EH (cell line): ENCODE data around the gene KRT33B.
"Not testable (repeated sequence)": the region's sequence is repeated elsewhere in the genome, so short reads cannot be mapped to it uniquely, and the experiment has no call there.

ENCODE experiments used
- DNase-seq: peaks from one replicate; pipeline ENCODE4 v3.0.0-alpha.2; 2015; ENCODE audit warnings: low read depth

Gene KRT33B

DNA sequence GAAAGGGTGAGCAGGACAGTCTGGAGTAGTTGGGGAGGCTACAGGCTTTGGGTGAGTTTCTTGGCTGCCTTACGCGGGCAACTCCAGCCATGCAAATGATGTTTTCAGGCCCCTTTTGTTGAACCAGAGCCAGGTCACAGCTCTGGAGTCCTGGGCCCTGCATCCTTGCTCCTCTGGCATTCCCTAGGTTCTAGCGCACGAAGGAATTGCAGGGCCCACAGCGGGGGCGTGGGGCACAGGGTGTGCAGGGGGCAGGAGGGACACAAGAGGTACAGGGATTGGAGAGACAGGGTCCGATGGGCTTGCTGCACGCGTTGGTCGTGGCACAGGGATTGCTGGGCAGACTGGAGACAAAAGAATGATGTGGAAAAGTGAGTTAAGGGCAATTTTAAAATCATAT, 24.2 kb upstream of the KRT33B start:
- DNase-seq: no peak

DNA sequence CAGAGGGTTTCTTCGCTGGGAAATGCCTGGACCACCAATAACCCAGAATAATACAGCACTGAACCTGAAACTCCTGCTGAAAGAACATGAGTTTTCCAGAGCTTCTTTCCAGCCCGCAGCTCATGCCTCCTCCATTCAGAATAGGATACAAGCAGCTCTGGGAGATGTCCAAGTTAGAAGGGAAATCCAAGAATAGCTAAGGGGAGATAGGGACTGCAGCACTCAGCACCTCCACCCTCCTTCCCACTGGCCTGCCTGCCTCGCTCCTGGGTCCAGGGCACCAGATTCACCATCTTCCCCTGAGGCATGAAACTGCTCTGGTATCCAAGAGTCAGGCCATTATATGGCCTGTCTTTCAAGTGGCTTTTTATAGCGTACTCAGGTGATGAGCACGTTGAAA, 23.7 kb upstream of the KRT33B start:
- no peak for DNase-seq

DNA sequence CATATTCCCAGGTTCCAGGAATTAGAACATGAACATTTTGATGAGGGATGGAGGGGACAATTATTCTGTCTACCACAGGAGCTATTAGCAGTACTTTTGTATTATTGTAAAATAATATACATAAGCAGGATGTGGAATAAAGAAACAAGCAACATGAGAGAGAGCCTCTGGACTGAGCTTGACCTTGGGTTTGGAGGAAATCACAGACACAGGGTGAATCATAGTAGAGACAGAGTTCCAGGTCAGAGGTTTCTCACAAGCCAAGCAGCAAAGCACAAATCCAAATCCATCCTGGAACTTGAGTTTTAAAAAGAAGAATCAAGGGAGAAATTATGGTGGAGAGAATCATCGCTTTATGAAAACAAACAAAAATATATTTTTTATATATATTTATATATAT, 22.7 kb upstream of the KRT33B start:
- peak; percentile 75 for DNase-seq

DNA sequence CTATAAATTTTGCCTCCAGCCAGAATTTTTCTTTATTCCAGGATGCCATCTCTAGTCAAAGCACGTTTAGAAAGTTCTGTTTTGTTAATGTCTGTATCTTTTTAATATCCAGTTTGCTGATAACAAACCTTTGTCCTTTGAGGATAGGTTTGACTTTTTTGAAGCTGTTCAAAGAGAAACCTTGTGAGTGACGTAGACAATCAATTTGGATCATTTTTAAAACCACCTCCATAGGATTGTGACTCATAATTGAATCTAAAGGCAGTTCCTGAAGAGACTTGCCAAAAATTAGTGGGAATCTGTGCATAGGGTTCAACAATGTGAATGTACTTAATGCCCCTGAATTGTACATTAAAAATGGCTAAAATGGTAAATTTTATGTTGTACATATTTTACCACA, 21.9 kb upstream of the KRT33B start:
- DNase-seq: no peak

DNA sequence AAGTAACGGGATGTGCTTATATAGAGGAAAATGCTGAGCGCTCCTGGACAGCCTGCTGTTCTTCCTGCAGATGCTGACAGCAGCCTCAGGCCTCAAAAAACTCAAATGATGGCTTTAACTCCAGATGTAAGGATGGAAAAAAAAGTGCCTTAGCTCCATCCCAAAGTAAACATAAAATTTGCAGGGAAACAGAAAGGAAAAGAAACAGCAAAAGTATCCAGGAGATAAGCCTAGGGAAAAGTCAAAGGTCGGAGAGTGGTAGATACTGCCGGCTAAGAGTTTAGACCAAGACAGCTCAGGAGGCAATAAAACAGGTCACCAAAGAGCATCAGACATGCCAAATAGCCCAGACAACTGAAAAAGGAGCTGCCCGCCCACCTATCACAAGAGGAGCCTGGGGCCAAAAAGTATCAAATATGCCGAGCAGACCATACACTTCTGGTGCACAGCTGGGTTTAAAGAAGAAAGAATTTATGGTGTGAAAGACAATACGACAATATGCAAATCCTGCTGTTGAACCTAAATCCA, 20.9 kb upstream of the KRT33B start:
- no peak for DNase-seq

DNA sequence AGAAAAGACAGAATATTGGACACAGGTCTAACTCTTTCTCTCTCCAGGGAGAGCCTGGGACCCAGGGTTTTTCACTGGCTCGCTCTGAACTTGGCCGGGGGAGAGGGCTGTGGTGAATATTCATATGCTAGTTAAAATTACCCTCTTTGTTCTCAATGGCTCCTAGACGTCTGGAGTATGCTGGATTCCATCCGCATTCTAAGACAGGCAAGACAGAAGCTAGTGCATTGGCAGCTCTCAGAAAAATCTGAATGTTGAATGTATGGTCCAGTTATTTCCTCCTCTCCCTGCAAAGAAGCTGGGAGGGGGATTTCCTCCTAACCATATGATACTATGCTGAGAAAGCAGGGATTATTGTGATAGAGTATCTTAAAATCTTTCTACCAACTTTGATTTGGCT, 18.1 kb upstream of the KRT33B start:
- DNase-seq: no peak

DNA sequence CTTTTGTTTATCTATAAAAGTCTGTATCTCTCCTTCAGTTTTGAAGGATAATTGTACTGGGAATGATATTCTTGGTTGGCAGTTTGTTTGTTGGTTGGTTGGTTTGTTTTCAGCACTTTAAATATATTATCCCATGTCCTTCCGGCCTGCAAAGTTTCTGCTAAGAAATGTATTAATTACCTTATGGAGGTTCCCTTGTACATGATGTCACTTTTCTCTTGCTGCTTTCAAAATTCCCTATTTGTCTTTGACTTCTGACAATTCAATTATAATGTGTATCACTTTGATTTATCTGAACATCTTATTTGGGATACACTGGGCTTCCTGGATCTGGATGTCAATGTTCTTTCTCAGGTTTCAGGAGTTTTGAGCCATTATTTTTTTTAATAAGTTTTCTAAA, 16.6 kb upstream of the KRT33B start:
- no peak for DNase-seq

DNA sequence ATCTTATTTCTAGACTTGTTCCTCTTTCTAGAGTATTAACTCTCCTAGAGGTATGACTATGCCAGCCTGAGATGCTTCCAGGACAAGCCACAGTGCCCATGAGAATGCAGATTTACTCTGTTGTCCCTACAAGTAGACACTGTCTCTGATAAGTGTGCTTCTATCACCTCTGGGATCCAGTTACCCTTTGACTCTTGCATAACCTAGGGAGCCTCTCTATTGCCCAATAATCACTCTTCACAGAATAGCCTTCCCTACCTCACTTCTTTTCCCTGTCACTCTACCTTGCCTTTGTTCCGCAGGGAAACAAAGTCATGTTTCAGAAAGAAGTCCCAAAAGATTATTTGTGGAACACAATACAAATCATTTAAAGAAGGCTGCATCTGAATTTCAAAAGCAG, 14.1 kb upstream of the KRT33B start:
- no peak for DNase-seq

DNA sequence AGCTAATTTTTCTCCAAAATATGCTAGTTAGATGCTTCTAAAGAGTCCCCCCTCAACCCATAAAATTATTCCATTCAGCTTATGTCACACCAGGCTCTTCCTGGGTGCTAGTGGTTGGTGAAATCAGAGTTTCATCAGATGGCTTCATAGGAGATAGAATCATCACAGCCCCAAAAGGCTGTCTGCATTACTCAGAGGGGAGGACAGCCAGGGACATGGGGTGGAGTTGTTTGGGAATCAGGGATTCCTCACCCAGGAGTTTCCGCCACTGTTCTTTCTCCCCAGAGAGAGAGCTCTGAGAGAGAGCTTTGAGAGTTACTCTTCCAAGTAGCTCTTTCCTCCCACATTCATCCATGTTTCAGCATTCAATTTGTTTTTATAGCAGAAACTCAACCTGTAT, 12.8 kb upstream of the KRT33B start:
- DNase-seq: peak; percentile 98

DNA sequence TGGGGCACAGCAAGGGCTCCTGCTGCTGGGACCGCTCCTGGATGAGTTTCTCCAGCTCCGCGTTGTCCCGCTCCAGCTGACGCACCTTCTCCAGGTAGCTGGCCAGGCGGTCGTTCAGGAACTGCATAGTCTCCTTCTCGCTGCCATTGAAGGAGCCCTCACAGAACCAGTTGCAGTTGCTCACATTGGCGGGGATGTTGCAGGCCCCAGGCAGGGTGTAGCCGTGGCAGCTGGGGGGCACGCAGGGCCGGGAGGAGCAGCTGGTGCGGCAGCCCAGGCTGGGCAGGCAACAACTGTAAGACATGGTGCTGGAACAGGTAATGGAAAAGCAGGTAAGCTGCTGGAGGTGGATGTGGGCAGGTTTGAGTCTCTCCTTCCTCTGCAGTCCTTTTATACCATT, 12.3 kb upstream of the KRT33B start, which contains the start of gene KRT34:
Gene KRT34 (minus strand): TSS at position 364 of the 400 bp plus-strand sequence. CDS start 60 bp downstream, at position 304.
- not testable (repeated sequence) for DNase-seq

DNA sequence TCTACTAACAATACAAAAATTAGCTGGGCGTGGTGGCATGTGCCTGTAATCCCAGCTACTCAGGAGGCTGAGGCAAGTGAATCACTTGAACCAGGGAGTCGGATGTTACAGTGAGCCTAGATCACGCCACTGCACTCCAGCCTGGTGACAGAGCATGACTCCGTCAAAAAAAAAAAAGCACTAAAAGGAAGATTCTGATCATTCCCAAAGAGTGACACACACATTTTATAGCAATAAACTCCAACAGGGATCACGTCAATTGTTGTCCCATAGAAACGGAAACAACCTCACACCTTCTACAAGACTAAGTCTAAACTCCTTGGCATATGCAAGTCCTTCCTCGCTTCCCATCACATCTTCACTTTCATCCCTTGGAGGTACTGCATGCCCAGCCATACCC, 10.5 kb upstream of the KRT33B start:
- DNase-seq: peak; percentile 98

DNA sequence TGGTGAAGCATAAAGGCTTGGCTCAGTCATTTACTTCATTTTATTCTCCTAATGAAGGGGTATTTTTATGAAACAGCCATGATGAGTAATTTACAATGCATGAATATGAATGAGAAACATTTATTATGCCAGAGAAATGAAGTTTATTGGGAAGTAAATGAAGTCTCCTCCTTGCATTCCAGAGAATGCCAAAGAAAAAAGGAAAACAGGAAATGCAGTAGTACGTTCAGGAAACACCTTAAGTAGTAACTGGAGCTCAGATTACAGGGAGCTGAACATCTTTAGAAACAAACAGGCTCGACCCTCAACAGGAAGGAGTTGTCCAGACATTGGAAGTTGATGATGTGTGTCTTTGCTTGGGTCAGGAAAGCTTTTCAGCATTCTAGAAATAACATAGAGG, 7.9 kb upstream of the KRT33B start:
- peak; percentile 74 for DNase-seq

DNA sequence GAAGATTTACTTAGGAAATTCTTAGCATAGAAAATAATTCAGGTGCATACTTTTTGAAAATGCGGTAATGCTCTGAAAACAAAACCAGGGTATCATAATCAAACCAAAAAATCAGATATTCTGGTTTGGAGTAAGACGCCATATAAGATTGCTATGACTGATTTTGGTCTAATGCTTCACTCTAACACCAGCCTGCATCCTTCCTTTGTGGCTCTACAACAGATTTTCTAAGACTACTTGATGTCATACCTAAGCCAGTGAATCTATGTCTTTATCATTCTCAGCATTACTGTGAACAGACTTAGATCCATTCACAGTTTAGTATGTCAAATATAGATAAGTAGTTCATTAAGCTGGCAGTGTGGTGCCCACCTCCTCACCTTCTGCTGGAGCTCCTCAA, 590 bp downstream of the KRT33B start:
- DNase-seq: no peak

DNA sequence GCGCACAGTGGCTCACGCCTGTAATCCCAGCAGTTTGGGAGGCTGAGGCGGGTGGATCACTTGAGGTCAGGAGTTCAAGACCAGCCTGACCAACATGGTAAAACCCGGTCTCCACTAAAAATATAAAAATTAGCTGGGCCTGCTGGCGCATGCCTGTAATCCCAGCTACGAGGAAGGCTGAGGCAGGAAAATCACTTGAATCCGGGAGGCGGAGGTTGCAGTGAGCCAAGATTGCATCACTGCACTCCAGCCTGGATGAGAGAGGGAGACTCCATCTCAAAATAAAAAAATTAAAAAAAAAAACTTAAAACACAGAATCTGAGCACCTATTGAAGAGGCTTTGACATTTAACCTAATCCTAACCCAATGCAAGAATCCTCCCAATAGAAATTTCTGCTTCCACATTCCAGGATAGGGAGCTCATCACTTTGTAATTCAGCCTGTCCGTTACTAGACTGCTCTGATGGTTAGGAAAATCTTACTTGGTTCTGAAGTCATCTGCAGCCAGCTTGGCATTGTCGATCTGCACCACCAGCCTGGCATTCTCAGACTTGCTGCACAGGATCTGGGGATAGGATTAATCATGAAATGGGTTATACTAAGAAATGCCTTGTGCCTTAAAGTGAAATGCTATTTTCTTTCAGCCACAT, 2.1 kb downstream of the KRT33B start:
- DNase-seq: peak; percentile 90

DNA sequence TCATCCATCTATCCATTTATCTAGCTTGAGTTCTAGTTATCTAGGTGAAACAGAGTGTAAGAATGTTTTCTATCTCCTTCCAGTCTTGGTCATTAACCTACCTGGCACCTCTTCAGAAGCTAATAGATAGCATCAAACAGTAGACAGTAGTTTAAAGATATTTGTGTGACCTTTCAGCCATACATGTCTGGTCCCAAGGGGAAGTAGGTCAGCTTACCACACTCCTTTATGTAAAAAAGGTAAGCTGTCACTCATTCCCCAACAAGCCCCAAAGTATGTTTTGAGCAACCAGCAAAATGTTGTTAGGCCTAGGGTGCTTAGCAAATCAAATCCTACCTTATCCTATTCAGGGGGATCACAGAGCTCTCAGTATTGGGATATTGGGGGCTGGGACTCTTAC, 3.5 kb downstream of the KRT33B start:
- DNase-seq: no peak

DNA sequence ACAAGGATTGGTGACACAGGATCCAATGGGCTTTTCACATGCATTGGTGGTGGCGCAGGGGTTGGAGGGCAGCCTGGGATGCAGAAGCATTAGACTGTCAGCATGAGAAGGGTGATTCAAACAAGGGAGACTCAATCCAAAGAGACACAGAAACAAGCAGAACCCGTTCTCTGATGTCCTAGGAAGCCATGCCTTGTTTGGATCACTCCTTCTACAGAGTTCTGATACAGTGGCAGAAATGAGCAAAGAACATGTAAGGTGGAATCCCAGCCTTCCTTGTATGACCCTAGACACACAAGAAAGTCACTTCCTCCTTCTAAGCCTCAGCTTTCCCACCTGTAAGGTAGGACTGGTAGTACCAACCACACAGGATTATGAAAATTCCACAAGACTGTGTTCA, 5.7 kb downstream of the KRT33B start:
- DNase-seq: no peak

DNA sequence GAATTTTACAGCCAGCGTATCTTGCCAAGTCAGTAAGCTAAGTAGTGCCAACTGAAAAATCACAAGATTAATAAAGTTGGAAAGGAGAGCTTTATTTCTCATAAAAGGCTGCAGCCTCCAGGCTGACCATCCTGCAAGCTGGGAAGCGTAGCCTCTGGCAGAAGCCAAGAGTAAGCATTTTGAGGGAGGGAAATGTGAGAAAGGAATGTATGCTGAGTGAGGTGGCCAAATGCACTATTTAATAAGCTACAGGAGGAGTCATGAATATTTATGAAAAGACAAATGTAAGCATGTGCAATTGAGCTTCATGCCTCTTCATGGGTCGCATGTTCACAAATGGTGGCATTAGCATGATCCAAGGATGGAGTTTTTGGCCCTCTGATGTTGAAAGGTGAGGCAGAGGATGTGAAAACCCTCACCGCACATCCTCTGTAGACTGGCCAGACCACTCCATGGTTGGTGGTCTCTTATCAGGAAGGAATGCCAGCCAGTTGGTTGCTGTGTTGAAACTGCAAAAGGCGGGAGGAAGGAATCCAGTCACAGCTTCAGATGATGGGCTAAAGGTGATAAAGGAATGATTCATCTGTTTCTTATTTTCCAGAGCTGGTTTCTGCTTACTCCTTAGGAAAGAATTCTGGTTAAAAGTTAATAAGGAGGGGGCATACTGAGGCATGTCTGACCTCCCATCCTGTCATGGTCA, 9.2 kb downstream of the KRT33B start:
- peak; percentile 87 for DNase-seq

DNA sequence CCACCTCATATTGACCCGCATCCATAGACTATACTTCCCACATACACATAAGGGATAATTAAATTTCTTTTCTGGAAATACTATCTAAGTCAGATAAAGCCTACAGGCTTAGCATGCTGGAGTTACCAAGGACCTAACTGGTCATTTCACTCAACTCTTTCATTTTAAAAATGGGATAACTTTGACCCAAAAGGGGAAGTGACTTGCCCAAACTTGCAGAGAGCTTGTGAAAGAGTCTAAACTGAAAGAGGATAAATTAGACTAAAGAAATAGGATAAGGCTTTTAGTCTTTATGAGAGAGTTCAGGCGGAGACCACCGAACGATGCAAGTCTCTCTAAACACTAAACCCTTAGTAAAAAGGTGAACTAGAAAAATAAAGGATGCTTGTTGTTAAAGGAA, 15.1 kb downstream of the KRT33B start:
- no peak for DNase-seq

DNA sequence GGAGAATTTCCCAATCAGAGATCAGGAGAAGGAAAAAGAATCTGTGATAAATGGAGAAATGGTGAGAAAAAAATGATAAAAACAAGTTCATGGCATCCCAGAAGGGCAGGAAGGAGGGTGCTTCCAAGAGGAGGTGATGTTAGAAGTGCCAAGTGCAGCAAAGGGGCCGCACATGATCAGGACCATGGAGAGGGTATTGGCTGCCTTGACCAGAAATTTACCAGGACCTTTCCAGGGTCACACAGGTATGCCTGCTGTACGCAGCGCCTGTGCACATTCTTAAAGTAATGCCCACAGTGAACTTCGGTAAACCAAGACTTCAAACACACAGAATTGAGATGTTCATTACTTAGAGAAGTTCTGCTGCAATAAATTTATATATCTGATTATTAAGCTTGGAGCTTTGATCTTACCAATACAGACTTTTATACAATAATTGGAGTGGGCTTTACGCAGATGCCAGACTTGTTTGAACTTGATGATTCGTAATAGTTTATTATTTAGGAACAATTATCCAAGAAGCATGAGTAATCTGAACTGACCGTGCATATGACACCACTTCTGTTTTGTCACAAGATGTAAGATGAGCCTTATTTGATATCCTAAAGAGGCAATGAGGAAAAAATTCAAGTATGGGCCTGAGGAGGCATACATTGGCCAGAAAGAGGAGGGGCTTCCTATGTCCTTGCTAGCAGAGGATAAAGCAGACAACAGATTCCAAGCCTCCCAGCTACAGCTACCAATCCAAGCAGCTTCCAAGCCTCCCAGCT, 16.8 kb downstream of the KRT33B start:
- DNase-seq: peak; percentile 27

DNA sequence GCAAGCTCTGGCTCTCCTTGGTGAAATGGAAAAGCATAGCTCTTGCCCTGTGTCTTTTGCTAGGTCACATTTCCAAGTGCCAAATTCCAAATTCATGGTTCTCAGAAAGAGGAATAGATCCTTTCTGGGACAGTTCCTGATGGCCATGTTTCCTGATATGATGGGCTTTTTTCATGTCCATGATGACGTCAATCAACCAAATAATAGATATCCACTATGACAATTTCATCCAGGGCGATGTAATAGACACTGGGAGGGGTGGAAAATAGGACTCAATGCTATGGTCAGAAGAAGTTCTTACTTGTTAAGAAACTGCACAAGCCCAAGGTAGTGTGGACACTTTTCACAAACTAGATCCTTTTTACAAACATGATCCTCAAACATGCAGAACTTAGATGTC, 18.4 kb downstream of the KRT33B start:
- DNase-seq: no peak

DNA sequence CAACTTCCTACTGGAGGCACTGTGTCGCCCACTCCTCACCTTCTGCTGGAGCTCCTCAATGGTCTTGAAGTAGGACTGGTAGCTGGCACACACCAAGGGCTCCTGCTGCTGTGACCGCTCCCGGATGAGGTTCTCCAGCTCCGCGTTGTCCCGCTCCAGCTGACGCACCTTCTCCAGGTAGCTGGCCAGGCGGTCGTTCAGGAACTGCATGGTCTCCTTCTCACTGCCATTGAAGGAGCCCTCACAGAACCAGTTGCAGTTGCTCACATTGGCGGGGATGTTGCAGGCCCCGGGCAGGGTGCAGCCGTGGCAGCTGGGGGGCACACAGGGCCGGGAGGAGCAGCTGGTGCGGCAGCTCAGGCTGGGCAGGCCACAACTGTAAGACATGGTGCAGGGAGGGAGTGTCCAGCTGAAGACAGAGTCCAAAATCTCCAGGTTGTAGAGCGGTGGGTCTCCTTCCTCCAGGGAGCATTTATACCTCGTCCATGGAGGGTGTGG, 19.2 kb downstream of the KRT33B start, which contains the start of gene KRT33A:
Gene KRT33A (minus strand): TSS at position 448 of the 498 bp plus-strand sequence. CDS start 61 bp downstream, at position 387.
- not testable (repeated sequence) for DNase-seq
